Keratinocyte (primary cell): ENCODE results near the gene NFYB. TPM values are rescaled to one million over a fixed set of nuclear protein-coding genes. Genes with fewer than 3 reads are reported as not detected.

ENCODE experiments used
- DNase-seq: peaks from one replicate; pipeline ENCODE4 v3.0.0-alpha.2; 2011; ENCODE audit warnings: low read depth, missing footprints, low spot score
- FAIRE-seq: peaks from 2 replicates; lab custom pipeline; 2011; peaks lifted over from hg19 to GRCh38; lab: Jason Lieb, UNC
- H2AFZ ChIP-seq: 2 replicates; pipeline ENCODE4 v1.6.0; 2012; ENCODE audit warnings: low read length, control low read depth, inconsistent platforms; ENCODE audit not compliant: control insufficient read depth
- H3K27ac ChIP-seq: 2 replicates; pipeline ENCODE4 v1.5.1; 2011; ENCODE audit warnings: low read length; ENCODE audit not compliant: control insufficient read depth, insufficient read depth
- H3K27me3 ChIP-seq: 3 replicates; pipeline ENCODE4 v1.6.0; 2011; ENCODE audit warnings: low read length; ENCODE audit not compliant: control insufficient read depth, insufficient read depth; ENCODE audit errors: extremely low read depth
- H3K36me3 ChIP-seq, 2 experiments: 2 replicates in 1 of 2; 3 replicates in 1 of 2; pipeline ENCODE4 v1.5.1; 2011; ENCODE audit warnings: low read length in 2 of 2, mild to moderate bottlenecking in 1 of 2; ENCODE audit not compliant: control insufficient read depth in 2 of 2, insufficient read depth in 2 of 2; ENCODE audit errors: extremely low read depth in 1 of 2
- H3K4me1 ChIP-seq: 3 replicates; pipeline ENCODE4 v1.5.1; 2011; ENCODE audit warnings: low read length; ENCODE audit not compliant: control insufficient read depth, insufficient read depth; ENCODE audit errors: extremely low read depth
- H3K4me2 ChIP-seq: 3 replicates; pipeline ENCODE4 v1.6.0; 2011; ENCODE audit warnings: low read depth, low read length; ENCODE audit not compliant: control insufficient read depth, insufficient read depth; ENCODE audit errors: extremely low read depth
- H3K4me3 ChIP-seq, 3 experiments: fragments of 200-600 bp in 1 of 3; sonication (generic) in 1 of 3; 2 replicates in 2 of 3; 3 replicates in 1 of 3; pipeline ENCODE4 v1.5.1; 2011 to 2016; ENCODE audit warnings: low read length in 3 of 3, mild to moderate bottlenecking in 3 of 3, control low read depth in 2 of 3, inconsistent platforms in 1 of 3, low read depth in 1 of 3, mixed read lengths in 1 of 3, mixed run types in 1 of 3, moderate library complexity in 1 of 3; ENCODE audit not compliant: control insufficient read depth in 2 of 3, insufficient read depth in 2 of 3; ENCODE audit errors: extremely low read depth in 1 of 3
- H3K79me2 ChIP-seq: 2 replicates; pipeline ENCODE4 v1.6.0; 2012; ENCODE audit warnings: low read length; ENCODE audit not compliant: control insufficient read depth, insufficient read depth
- H3K9ac ChIP-seq: 3 replicates; pipeline ENCODE4 v1.6.0; 2011; ENCODE audit warnings: low read length; ENCODE audit not compliant: control insufficient read depth, insufficient read depth; ENCODE audit errors: extremely low read depth
- H3K9me1 ChIP-seq: 3 replicates; pipeline ENCODE4 v1.6.0; 2011; ENCODE audit warnings: low read length; ENCODE audit not compliant: control insufficient read depth, insufficient read depth; ENCODE audit errors: extremely low read depth
- H3K9me3 ChIP-seq: 2 replicates; pipeline ENCODE4 v1.5.1; 2012; ENCODE audit warnings: low read depth, low read length; ENCODE audit not compliant: control insufficient read depth
- H4K20me1 ChIP-seq: 3 replicates; pipeline ENCODE4 v1.6.0; 2011; ENCODE audit warnings: low read length; ENCODE audit not compliant: control insufficient read depth, insufficient read depth; ENCODE audit errors: extremely low read depth
- EZH2 ChIP-seq: IDR thresholded peaks from one replicate; pipeline ENCODE4 v1.6.1; 2012; ENCODE audit warnings: inconsistent platforms, mild to moderate bottlenecking, low read length, moderate library complexity
- dilution Hi-C: fragments of 300-500 bp; cut with MboI; formaldehyde crosslinking; loops from one replicate; pipeline ENCODE4 v1.7.0; 2020; ENCODE audit warnings: low sequenced_read_pairs; ENCODE audit not compliant: extremely low pct_ligation_motif_present
- polyA plus RNA-seq, 5 experiments: library from polyadenylated mRNA; depleted of rRNA in 3 of 5; stranded (reverse) in 3 of 5; stranded (forward) in 1 of 5; unstranded in 1 of 5; fragments of >200 nt; gene quantifications; 1 replicate in 1 of 5; 2 replicates in 3 of 5; 3 replicates in 1 of 5; pipeline versions ENCODE4 v1.2.1 to v1.2.3, GENCODE V29; 2011 to 2012; ENCODE audit warnings: missing spikeins in 2 of 5, low read depth in 1 of 5, low replicate concordance in 1 of 5
- TF ChIP-seq, protein P1 (sequence below), 3 experiments: IDR thresholded peaks in 1 of 3; conservative IDR thresholded peaks in 1 of 3; optimal IDR thresholded peaks in 1 of 3; 2 replicates in 2 of 3; 3 replicates in 1 of 3; pipeline versions ENCODE3 to v1.5.1; 2011; ENCODE audit warnings: low read length in 3 of 3, mild to moderate bottlenecking in 3 of 3, moderate library complexity in 2 of 3, control low read depth in 1 of 3, inconsistent platforms in 1 of 3; ENCODE audit not compliant: insufficient read depth in 2 of 3; ENCODE audit errors: extremely low read depth in 1 of 3

Gene NFYB
- polyA plus RNA-seq, 1 donor (not counting 4 experiments of a cell fraction or from before 2014, with no cell fraction given) = 22.8 TPM

DNA sequence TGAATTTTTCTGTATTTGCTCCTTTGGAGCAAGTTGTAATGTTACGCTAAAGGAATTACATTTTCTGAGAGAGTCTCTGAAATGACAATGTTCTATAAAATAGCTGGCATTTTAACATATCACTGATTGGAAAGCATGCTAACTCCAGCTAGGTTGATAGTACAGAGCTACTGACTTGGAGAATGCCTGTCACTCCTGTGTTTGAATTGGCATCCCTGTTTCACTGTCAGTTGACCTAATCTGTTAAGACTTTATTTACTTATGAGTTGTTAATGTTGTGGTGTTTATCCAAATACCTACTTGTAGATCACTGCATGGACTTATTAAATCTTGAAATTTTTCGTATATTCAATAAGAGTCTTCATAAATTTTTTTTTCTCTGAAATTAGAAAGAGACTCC is 40.1 kb downstream of the NFYB start:
- Histone ChIP-seq H2AFZ (no peak overlapping the region), H3K9me3 (no peaks in the 10 kb centered on the region), H3K4me1 (no peaks in the 10 kb centered on the region), H3K79me2 (no peaks in the 10 kb centered on the region), H3K9ac (no peak overlapping the region), H3K36me3 (peaks cover 4 to 6% of the 10 kb centered on the region in 2 experiments), H4K20me1 (no peaks in the 10 kb centered on the region), H3K4me3 (no peak overlapping the region), H3K27me3 (no peaks in the 10 kb centered on the region), H3K4me2 (no peak overlapping the region), H3K27ac (no peak overlapping the region), H3K9me1 (no peaks in the 10 kb centered on the region)
- DNase-seq (no peak), FAIRE-seq (no peak)
- no peak for TF ChIP-seq EZH2
- TF ChIP-seq, protein P1, sequence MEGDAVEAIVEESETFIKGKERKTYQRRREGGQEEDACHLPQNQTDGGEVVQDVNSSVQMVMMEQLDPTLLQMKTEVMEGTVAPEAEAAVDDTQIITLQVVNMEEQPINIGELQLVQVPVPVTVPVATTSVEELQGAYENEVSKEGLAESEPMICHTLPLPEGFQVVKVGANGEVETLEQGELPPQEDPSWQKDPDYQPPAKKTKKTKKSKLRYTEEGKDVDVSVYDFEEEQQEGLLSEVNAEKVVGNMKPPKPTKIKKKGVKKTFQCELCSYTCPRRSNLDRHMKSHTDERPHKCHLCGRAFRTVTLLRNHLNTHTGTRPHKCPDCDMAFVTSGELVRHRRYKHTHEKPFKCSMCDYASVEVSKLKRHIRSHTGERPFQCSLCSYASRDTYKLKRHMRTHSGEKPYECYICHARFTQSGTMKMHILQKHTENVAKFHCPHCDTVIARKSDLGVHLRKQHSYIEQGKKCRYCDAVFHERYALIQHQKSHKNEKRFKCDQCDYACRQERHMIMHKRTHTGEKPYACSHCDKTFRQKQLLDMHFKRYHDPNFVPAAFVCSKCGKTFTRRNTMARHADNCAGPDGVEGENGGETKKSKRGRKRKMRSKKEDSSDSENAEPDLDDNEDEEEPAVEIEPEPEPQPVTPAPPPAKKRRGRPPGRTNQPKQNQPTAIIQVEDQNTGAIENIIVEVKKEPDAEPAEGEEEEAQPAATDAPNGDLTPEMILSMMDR (optimal IDR thresholded peaks at IDR 0.05 in 1 of 3, IDR thresholded peaks at IDR 0.05 in 1 of 3, conservative IDR thresholded peaks at IDR 0.05 in 1 of 3; ENCODE audit: extremely low read depth in 1 of 3, insufficient read depth in 2 of 3, low read length in 3 of 3) = no peak
- dilution Hi-C loops = no loop called here

DNA sequence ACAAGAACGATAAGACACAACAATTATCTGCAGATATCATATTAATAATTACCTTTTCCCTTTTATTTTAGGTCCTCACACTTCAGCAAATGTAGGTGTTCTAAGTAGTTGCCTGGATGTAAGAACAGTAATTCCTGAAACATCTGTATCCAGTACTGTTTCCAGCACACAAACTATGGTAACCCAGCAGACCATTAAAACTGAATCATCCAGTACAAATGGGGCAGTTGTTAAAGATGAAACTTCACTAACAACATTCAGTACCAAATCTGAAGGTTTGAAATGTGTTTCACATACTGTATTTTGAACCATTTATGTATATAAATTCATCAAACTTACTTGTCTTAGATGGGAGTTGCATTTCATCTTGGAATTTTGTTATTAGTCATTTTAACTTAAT is 42.7 kb downstream of the NFYB start:
- Histone ChIP-seq H3K27me3 (no peaks in the 10 kb centered on the region), H3K79me2 (no peaks in the 10 kb centered on the region), H3K4me2 (no peak overlapping the region), H3K4me3 (no peak overlapping the region), H4K20me1 (no peaks in the 10 kb centered on the region), H2AFZ (no peak overlapping the region), H3K4me1 (no peaks in the 10 kb centered on the region), H3K27ac (no peak overlapping the region), H3K9ac (no peak overlapping the region), H3K9me1 (no peaks in the 10 kb centered on the region), H3K9me3 (no peaks in the 10 kb centered on the region), H3K36me3 (peaks cover 2 to 6% of the 10 kb centered on the region in 2 experiments)
- no peak for TF ChIP-seq EZH2
- TF ChIP-seq, protein P1 (optimal IDR thresholded peaks at IDR 0.05 in 1 of 3, IDR thresholded peaks at IDR 0.05 in 1 of 3, conservative IDR thresholded peaks at IDR 0.05 in 1 of 3; ENCODE audit: extremely low read depth in 1 of 3, insufficient read depth in 2 of 3, low read length in 3 of 3) = no peak
- dilution Hi-C loops = no loop called here
- DNase-seq (no peak), FAIRE-seq (no peak)
